H1 (cell line): Measurements from ENCODE around the gene ALDH1B1. TPM values are rescaled to one million over a fixed set of nuclear protein-coding genes. Genes with fewer than 3 reads are reported as not detected.

ENCODE experiments used
- CTCF ChIA-PET: fragments of 300-600 bp; sonication (Branson Sonifier 250); formaldehyde crosslinking; loops from one replicate; lab custom pipeline; 2021; ENCODE audit not compliant: partially characterized antibody; lab: Charles Lee
- POLR2A ChIA-PET: fragments of 300-600 bp; sonication (Branson Sonifier 250); formaldehyde crosslinking; loops from one replicate; lab custom pipeline; 2021; ENCODE audit warnings: inconsistent platforms; ENCODE audit not compliant: partially characterized antibody; lab: Charles Lee
- DNase-seq, 2 experiments: peaks; one replicate each; pipeline versions ENCODE4 v3.0.0 to v3.0.0-alpha.2; 2010 to 2022; ENCODE audit warnings: low spot score in 2 of 2, low read depth in 1 of 2, mixed read lengths in 1 of 2
- FAIRE-seq: peaks from 2 replicates; lab custom pipeline; 2011; peaks lifted over from hg19 to GRCh38; lab: Jason Lieb, UNC
- H2AFZ ChIP-seq: 2 replicates; pipeline ENCODE4 v1.8.1; 2012; ENCODE audit warnings: low read length, inconsistent platforms
- H2AK5ac ChIP-seq: 2 replicates; pipeline ENCODE4 v1.6.1; 2013; ENCODE audit warnings: low read depth, low read length
- H2BK120ac ChIP-seq: replicated peaks from 2 replicates; pipeline ENCODE3; 2013; ENCODE audit warnings: low read depth, low read length, inconsistent platforms
- H2BK12ac ChIP-seq: 2 replicates; pipeline ENCODE4 v1.6.1; 2013; ENCODE audit warnings: low read depth, low read length
- H2BK15ac ChIP-seq: 2 replicates; pipeline ENCODE4 v1.6.1; 2013; ENCODE audit warnings: low read length
- H2BK20ac ChIP-seq: 2 replicates; pipeline ENCODE4 v1.6.1; 2013; ENCODE audit warnings: low read length
- H2BK5ac ChIP-seq: 2 replicates; pipeline ENCODE4 v1.6.1; 2013; ENCODE audit warnings: low read depth, low read length
- H3K14ac ChIP-seq: 2 replicates; pipeline ENCODE4 v1.6.1; 2013; ENCODE audit warnings: inconsistent platforms; ENCODE audit not compliant: insufficient read length
- H3K18ac ChIP-seq: 2 replicates; pipeline ENCODE4 v1.6.1; 2013; ENCODE audit warnings: low read length; ENCODE audit errors: extremely low read depth
- H3K23ac ChIP-seq: 2 replicates; pipeline ENCODE4 v1.6.1; 2013; ENCODE audit warnings: inconsistent platforms; ENCODE audit not compliant: insufficient read length
- H3K23me2 ChIP-seq: 2 replicates; pipeline ENCODE4 v1.6.1; 2013; ENCODE audit warnings: low read depth, low read length
- H3K27ac ChIP-seq: 2 replicates; pipeline ENCODE4 v1.6.1; 2011; ENCODE audit warnings: low read depth, low read length, inconsistent platforms
- H3K27me3 ChIP-seq, 4 experiments: replicated peaks in 1 of 4; 1 replicate in 1 of 4; 2 replicates in 3 of 4; pipeline versions ENCODE4 v1.6.1 to v1.8.1; 2011 to 2013; ENCODE audit warnings: low read length in 3 of 4, mild to moderate bottlenecking in 3 of 4, inconsistent platforms in 2 of 4, mixed read lengths in 2 of 4, moderate library complexity in 1 of 4; ENCODE audit not compliant: control insufficient read depth in 3 of 4, insufficient read depth in 3 of 4; ENCODE audit errors: extremely low read depth in 1 of 4
- H3K36me3 ChIP-seq, 4 experiments: 2 replicates each; pipeline versions ENCODE4 v1.6.1 to v1.8.1; 2011 to 2013; ENCODE audit warnings: mild to moderate bottlenecking in 4 of 4, low read length in 3 of 4, moderate library complexity in 2 of 4, control low read depth in 1 of 4, inconsistent platforms in 1 of 4; ENCODE audit not compliant: insufficient read depth in 4 of 4, control insufficient read depth in 2 of 4
- H3K4ac ChIP-seq: replicated peaks from 2 replicates; pipeline ENCODE3; 2013; ENCODE audit warnings: low read length, low read depth, mixed read lengths, inconsistent platforms; ENCODE audit not compliant: insufficient read length
- H3K4me1 ChIP-seq, 4 experiments: replicated peaks in 1 of 4; 1 replicate in 1 of 4; 2 replicates in 3 of 4; pipeline versions ENCODE4 v1.6.1 to v1.8.1; 2011 to 2013; ENCODE audit warnings: low read length in 3 of 4, inconsistent platforms in 2 of 4, mixed read lengths in 1 of 4; ENCODE audit not compliant: insufficient read depth in 4 of 4, control insufficient read depth in 3 of 4
- H3K4me2 ChIP-seq, 2 experiments: 2 replicates each; pipeline versions ENCODE4 v1.6.1 to v1.8.1; 2011 to 2013; ENCODE audit warnings: low read depth in 2 of 2, low read length in 2 of 2, control low read depth in 1 of 2, inconsistent platforms in 1 of 2, mild to moderate bottlenecking in 1 of 2; ENCODE audit not compliant: insufficient read depth in 1 of 2
- H3K4me3 ChIP-seq, 4 experiments: fragments of 200-600, 300-600 bp in 1 of 4; sonication (generic), shearing (Covaris generic), sonication (Bioruptor Twin) in 1 of 4; 2 replicates each; pipeline versions ENCODE4 v1.5.1 to v1.8.1; 2011 to 2016; ENCODE audit warnings: low read length in 4 of 4, low read depth in 3 of 4, control low read depth in 2 of 4, inconsistent platforms in 2 of 4, mild to moderate bottlenecking in 2 of 4, mixed read lengths in 1 of 4, moderate library complexity in 1 of 4; ENCODE audit not compliant: insufficient read depth in 2 of 4; ENCODE audit errors: extremely low read depth in 1 of 4
- H3K56ac ChIP-seq: replicated peaks from 2 replicates; pipeline ENCODE3; 2013; ENCODE audit warnings: low read depth, mild to moderate bottlenecking, mixed read lengths, low read length, inconsistent platforms; ENCODE audit not compliant: insufficient read length
- H3K79me1 ChIP-seq: 2 replicates; pipeline ENCODE4 v1.6.1; 2013; ENCODE audit warnings: low read depth, low read length, control low read depth
- H3K79me2 ChIP-seq, 2 experiments: 2 replicates each; pipeline versions ENCODE4 v1.6.1 to v1.8.1; 2012 to 2013; ENCODE audit warnings: low read length in 2 of 2, mild to moderate bottlenecking in 2 of 2, inconsistent platforms in 1 of 2; ENCODE audit not compliant: insufficient read depth in 2 of 2, control insufficient read depth in 1 of 2
- H3K9ac ChIP-seq, 4 experiments: replicated peaks in 1 of 4; 1 replicate in 1 of 4; 2 replicates in 3 of 4; pipeline versions ENCODE4 v1.6.1 to v1.8.1; 2011 to 2013; ENCODE audit warnings: low read depth in 3 of 4, low read length in 3 of 4, control low read depth in 2 of 4, mild to moderate bottlenecking in 2 of 4, moderate library complexity in 2 of 4, inconsistent platforms in 1 of 4; ENCODE audit errors: extremely low read depth in 1 of 4
- H3K9me3 ChIP-seq, 2 experiments: 2 replicates each; pipeline versions ENCODE4 v1.6.1 to v1.8.1; 2012 to 2013; ENCODE audit warnings: mild to moderate bottlenecking in 2 of 2, moderate library complexity in 2 of 2, control low read depth in 1 of 2, inconsistent platforms in 1 of 2, low read depth in 1 of 2, low read length in 1 of 2, mixed read lengths in 1 of 2; ENCODE audit not compliant: insufficient read depth in 2 of 2
- H4K20me1 ChIP-seq, 2 experiments: replicated peaks in 1 of 2; 2 replicates each; pipeline versions ENCODE3 to v1.8.1; 2011 to 2013; ENCODE audit warnings: inconsistent platforms in 2 of 2, low read length in 2 of 2, mild to moderate bottlenecking in 1 of 2; ENCODE audit not compliant: insufficient read depth in 2 of 2, control insufficient read depth in 1 of 2
- H4K5ac ChIP-seq: 2 replicates; pipeline ENCODE4 v1.6.1; 2013; ENCODE audit warnings: low read length, low read depth, mixed read lengths, inconsistent platforms; ENCODE audit not compliant: insufficient read length
- H4K8ac ChIP-seq: 2 replicates; pipeline ENCODE4 v1.8.0; 2013; ENCODE audit warnings: mild to moderate bottlenecking, moderate library complexity, low read length, inconsistent platforms; ENCODE audit not compliant: insufficient read depth; ENCODE audit errors: extremely low read depth
- H4K91ac ChIP-seq: replicated peaks from 2 replicates; pipeline ENCODE3; 2013; ENCODE audit warnings: low read length, mixed read lengths, inconsistent platforms; ENCODE audit not compliant: insufficient read length
- SIRT6 ChIP-seq: IDR thresholded peaks from one replicate; pipeline ENCODE4 v1.7.1; 2012; ENCODE audit warnings: low read length, inconsistent platforms
- WGBS, 2 experiments: shearing (Covaris generic) in 1 of 2; methylation state at CpG; one replicate each; pipeline versions ENCODE4 v1.1.6 to v1.1.7; 2013 to 2015; ENCODE audit warnings: low lambda C conversion rate in 2 of 2, mixed read lengths in 2 of 2, inconsistent platforms in 1 of 2, low coverage in 1 of 2, missing lambda C conversion rate in 1 of 2; ENCODE audit not compliant: insufficient replicate concordance in 2 of 2, insufficient coverage in 1 of 2, insufficient read length in 1 of 2; ENCODE audit errors: extremely low coverage in 1 of 2, missing lambda C conversion rate in 1 of 2; 5-methylcytosine and 5-hydroxymethylcytosine counted together
- polyA plus RNA-seq, 7 experiments: library from polyadenylated mRNA; depleted of rRNA in 3 of 7; stranded (reverse) in 5 of 7; unstranded in 2 of 7; fragments of >200 nt in 5 of 7; fragments of 200-250 nt in 2 of 7; gene quantifications; 1 replicate in 5 of 7; 2 replicates in 1 of 7; 4 replicates in 1 of 7; pipeline versions ENCODE4 v1.2.1 to v1.2.3, GENCODE V29; 2011 to 2013; ENCODE audit warnings: missing spikeins in 2 of 7, mixed read lengths in 2 of 7
- total RNA-seq: library from RNA; stranded (reverse); fragmentation: NEBNext Ultra II Directional; extraction: Animal tissue kit (Norgen Biotek cat#: 25700); gene quantifications from 2 replicates; pipeline ENCODE4 v1.2.1, GENCODE V29; 2021

ALDH1B1 gene
- total and polyA plus RNA-seq, 2 of the 8 experiments (the other 6 are each of a cell fraction or from before 2014, with no cell fraction given) = 41.6 to 78.7 TPM

DNA sequence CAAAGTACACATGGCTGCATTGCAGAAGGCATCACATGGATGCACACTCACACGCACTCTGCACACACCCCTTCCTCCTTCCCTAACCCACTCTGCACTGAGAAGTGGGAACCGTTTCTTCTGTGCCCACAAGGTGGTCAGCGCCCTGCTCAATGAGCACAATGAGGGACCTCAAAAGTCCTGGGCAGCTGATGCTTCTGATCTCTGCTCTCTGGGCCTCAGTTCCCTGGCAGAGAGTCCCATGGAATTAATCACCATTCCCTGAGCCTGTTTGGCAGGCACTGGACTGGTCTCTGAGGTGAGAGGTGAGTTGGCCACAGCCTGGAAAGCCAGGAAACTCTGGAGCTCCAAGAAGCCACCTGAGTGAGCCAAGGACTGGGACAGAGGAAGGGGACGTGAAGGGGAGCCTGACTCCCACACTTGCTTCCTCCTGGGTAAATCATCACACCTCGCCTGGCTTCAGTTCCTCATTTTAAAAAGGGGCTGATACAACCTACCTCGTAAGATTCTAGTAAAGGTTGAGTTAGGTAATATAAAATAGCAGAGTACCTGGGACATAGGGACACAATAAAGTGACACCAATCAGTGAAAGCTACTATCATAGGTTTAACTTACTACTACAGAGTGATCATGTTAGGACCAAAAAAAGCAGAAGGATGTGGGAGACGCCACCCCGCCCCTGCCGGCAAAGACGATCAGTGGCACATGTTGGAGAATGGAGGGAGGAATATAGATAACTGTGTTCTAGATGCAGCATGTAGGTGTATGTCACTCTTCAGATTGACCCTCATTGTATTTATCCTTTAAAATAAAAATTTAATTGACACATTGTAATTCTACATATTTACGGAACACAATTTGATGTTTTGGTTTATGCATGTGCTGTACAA lies 52.9 kb downstream of the ALDH1B1 start:
- H4K20me1 ChIP-seq = no peaks in the 10 kb centered on the region
- no peak overlapping the region for H3K14ac ChIP-seq
- H4K5ac ChIP-seq = no peak overlapping the region
- H3K4me3 ChIP-seq = no peak overlapping the region
- no peak overlapping the region for H3K18ac ChIP-seq
- no peak for FAIRE-seq
- no peak overlapping the region for H4K91ac ChIP-seq
- no peaks in the 10 kb centered on the region for H3K79me1 ChIP-seq
- H3K4ac ChIP-seq = no peak overlapping the region
- H3K23me2 ChIP-seq = no peaks in the 10 kb centered on the region
- no peak overlapping the region for H2BK120ac ChIP-seq
- POLR2A ChIA-PET = no interaction called here
- H2BK12ac ChIP-seq = no peak overlapping the region
- H2BK5ac ChIP-seq = no peak overlapping the region
- H2AK5ac ChIP-seq = no peak overlapping the region
- 87% methylated on average over 11 of the region's 11 CpGs; no CpG with 5 or more reads in 1 of the 2 experiments for WGBS, 2 experiments
- no peaks in the 10 kb centered on the region for H3K4me1 ChIP-seq
- H3K56ac ChIP-seq = no peak overlapping the region
- no peaks in the 10 kb centered on the region for H3K9me3 ChIP-seq
- 0 out of 2 replicates have a peak overlapping the region, but pooled peaks have one; percentile 12 for H2BK15ac ChIP-seq
- CTCF ChIA-PET = interaction anchor here (0.8 kb wide), 1 partner anchor 787 kb away, joined by 3 read pairs; no protein-coding TSS in a partner anchor
- no peak for DNase-seq
- no peak for TF ChIP-seq SIRT6
- H3K36me3 ChIP-seq = no peaks in the 10 kb centered on the region
- H2BK20ac ChIP-seq = no peak overlapping the region
- no peak overlapping the region for H3K23ac ChIP-seq
- peak overlapping the region; percentile 46 for H4K8ac ChIP-seq
- H3K4me2 ChIP-seq = no peak overlapping the region
- H3K79me2 ChIP-seq = no peaks in the 10 kb centered on the region
- no peak overlapping the region for H2AFZ ChIP-seq
- H3K9ac ChIP-seq = no peak overlapping the region
- H3K27ac ChIP-seq = no peak overlapping the region
- no peaks in the 10 kb centered on the region for H3K27me3 ChIP-seq
